Activated CD4-positive, CD25-positive, alpha-beta regulatory T cell treated with anti-CD3 and anti-CD28 coated beads, Interleukin-2, amount 50 U/mL, for 24 hours (primary cell): ENCODE measurements around the gene CYB561A3.

Source experiments
- ATAC-seq, 2 donors: fragments of 150-1000 bp; cut with Tn5 transposase; one replicate each; pipeline ENCODE4 v1.10.0; 2021; ENCODE audit warnings: mild to moderate bottlenecking in 1 of 2, moderate library complexity in 1 of 2

The CYB561A3 gene

DNA sequence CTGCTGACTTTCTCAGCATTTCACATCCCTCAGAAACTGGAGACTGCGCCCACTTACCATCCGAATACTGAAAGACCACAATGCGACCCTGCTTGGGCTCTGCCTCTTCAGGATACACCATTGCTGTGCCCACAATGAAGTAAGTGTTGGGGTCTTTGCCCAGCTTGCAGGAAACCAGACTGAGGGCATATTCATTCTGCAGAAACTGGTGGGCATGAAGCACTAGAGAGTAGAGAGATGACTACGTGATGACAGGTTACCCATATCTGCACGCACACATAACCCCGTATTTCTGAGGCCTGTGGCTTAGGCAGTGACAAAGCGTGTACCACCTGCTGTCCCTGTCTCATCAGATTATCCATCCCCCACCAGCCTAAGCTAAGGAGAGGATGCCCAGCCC, 51.9 kb downstream of the CYB561A3 start:
- ATAC-seq = no peak

DNA sequence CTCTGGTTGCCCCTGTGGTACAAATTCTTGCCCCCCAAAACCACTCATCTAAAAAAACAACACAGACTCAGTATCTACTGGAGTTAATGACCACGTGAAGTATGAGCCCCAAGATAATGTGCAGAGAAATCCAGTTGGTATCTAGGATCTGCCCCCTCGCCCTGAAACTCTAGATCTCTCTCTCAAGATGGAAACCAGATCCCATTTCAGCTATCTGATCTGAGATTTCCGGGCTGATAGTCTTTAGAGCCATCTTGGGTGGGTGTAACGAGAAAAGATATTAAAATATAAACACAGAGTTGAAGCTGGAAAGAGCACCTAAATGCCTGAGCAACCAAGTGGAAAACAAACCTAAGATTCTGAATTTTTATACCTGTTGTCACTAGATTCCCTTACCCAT, 52.5 kb downstream of the CYB561A3 start:
- ATAC-seq = no peak

DNA sequence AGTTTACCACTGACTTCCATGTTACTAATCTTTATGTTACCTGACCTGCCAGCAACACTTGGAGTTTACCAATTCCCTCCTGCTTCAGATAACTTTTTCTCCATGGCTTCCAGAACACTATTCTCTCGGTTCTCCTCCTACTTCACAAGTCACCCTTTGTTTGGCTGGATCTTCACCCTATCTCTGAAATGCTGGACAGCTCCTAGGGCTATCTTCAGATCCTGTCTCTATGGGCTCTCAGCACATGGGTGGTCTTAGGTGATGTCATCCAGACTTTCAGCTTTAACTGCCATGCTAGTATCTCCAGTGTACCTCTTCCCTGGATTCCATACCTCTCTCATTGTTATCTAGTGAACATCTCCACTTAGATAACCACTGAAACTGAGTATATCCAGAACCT, 54.3 kb downstream of the CYB561A3 start:
- no peak for ATAC-seq

DNA sequence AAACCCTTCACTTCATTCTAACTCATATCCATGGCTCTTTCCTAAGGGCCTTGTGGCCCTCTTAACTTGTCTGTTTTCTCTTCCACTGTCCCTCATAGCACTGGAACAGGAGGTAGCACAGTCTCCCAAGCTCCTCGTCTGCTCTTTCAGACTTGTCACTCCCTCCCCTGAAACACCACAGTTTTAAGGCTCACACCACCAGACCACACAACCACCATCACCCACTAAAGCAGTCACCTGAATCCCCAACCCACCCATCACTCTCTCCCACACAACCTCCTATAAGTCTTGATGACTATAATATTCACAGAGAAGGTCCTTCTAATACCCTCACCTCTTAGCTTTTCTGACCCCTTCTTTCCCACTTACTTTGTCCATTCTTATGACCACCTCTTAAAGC, 55.5 kb downstream of the CYB561A3 start:
- no peak for ATAC-seq

DNA sequence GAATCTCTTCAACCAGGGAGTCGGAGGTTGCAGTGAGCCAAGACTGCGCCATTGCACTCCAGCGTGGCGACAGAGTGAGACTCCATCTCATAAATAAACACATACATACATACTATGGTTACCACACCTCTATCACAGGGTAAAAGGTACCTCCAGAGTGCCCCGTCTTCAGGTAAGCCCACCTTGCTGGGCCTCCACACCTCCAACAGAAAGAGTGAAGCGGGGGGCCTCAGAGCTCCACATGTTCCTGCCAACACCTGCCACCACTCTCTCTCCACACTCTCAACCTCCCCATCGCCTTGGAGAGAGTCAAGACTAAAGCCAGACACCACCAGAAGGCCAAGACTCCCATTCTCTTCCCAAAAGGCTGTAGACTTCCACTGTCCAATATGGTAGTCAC, 56.3 kb downstream of the CYB561A3 start:
- ATAC-seq = no peak

DNA sequence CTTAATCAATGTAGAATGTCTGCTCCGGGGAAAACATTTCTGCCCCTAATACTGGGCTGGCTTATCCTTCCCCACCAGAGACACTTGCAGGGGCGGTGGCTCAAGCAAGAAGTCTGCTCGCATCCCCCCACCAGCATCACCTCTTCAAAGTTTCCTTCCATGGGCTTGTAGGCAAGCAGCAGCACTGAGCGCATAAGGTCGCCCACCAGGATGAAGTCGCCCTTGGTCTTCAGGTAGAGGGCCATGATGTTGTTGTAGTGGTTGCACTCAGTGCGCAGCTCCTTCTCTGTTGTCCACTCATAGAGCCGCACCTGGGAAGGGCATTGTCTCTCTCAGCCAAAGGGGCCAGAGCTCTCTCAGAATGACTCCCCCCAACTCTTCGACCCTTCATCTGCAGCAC, 58.0 kb downstream of the CYB561A3 start:
- no peak for ATAC-seq

DNA sequence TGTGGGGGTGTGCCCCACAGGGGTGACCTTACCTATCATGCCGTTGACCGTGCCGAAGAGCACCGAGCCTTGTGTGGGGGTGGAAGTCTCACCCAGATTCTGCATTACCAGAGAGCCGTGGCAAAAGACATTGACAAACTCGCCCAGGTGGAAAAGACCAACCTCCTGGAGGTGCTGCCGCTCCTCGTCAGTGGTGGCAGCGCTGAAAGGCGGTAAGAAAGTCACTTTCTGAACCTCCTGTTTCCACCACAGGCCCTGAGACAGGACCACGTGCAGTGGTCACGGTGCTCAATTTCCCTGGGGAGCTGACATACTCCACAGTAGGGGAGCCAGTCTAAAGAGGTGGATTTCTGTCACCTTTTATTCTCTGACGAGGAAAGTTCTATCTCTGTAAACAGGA, 59.1 kb downstream of the CYB561A3 start:
- ATAC-seq = no peak
